ENCODE results near the gene SYNM.

The SYNM gene

GRCh38 chr15:99151156-99151555 lies 46.3 kb downstream of the SYNM start:
- TF ChIP-seq EZH2phosphoT487 (IDR thresholded peaks at IDR 0.05; ENCODE audit: low read length): no peak
- TF ChIP-seq, protein P1, sequence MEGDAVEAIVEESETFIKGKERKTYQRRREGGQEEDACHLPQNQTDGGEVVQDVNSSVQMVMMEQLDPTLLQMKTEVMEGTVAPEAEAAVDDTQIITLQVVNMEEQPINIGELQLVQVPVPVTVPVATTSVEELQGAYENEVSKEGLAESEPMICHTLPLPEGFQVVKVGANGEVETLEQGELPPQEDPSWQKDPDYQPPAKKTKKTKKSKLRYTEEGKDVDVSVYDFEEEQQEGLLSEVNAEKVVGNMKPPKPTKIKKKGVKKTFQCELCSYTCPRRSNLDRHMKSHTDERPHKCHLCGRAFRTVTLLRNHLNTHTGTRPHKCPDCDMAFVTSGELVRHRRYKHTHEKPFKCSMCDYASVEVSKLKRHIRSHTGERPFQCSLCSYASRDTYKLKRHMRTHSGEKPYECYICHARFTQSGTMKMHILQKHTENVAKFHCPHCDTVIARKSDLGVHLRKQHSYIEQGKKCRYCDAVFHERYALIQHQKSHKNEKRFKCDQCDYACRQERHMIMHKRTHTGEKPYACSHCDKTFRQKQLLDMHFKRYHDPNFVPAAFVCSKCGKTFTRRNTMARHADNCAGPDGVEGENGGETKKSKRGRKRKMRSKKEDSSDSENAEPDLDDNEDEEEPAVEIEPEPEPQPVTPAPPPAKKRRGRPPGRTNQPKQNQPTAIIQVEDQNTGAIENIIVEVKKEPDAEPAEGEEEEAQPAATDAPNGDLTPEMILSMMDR (IDR thresholded peaks at IDR 0.05; ENCODE audit: low read length): no peak
- TF ChIP-seq EZH2 (optimal IDR thresholded peaks at IDR 0.05; ENCODE audit: low read depth, low read length): no peak
- Histone ChIP-seq H3K4me2 (ENCODE audit: low read depth, low read length) (no peak overlapping the region), H3K9ac (ENCODE audit: low read length) (no peak overlapping the region), H3K27ac (ENCODE audit: low read length) (no peak overlapping the region), H3K4me1 (ENCODE audit: low read length) (peaks cover 28% of the 10 kb centered on the region), H3F3A (ENCODE audit: insufficient read depth, low read length) (peaks cover 14% of the 10 kb centered on the region), H3K79me2 (ENCODE audit: low read length) (no peaks in the 10 kb centered on the region), H3K36me3 (replicated peaks; ENCODE audit: insufficient read depth, low read length) (no peaks in the 10 kb centered on the region), H3K27me3 (replicated peaks; ENCODE audit: insufficient read depth, low read length) (no peaks in the 10 kb centered on the region), H3K9me3 (replicated peaks; ENCODE audit: insufficient read depth, low read length) (no peaks in the 10 kb centered on the region), H3K9me2 (replicated peaks; ENCODE audit: insufficient read depth, low read length) (no peaks in the 10 kb centered on the region), H3K4me3 (ENCODE audit: low read length) (no peak overlapping the region), H2AFZ (ENCODE audit: low read length) (no peak overlapping the region), H4K20me1 (ENCODE audit: insufficient read depth, low read length) (no peaks in the 10 kb centered on the region)
- DNase-seq: no peak

DNA sequence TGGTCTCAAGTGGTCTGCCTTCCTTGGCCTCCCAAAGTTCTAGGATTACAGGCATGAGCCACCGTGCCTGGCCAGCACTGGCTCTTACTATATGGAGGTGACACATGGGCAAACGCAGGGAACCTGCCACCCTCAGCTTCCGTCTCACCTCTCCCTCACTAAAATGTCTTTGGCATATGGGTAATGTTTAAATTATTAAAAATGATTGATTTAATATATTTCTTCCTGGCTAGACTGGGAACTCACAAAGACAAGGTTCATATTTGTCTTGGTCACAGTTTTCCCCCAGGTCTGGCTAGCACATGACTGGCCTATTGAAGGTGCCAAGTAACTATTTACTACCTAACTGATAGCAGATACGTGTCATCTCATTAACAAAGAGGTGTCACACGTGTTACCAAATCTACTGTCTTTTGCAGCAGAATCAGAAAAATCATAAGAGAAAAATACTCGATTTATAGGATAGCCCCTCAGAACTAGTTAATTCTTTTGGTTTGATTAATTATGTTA lies 48.2 kb downstream of the SYNM start:
- Histone ChIP-seq H3K79me2 (ENCODE audit: low read length) (no peaks in the 10 kb centered on the region), H3K9ac (ENCODE audit: low read length) (no peak overlapping the region), H3K4me2 (ENCODE audit: low read depth, low read length) (no peak overlapping the region), H3K27me3 (replicated peaks; ENCODE audit: insufficient read depth, low read length) (no peaks in the 10 kb centered on the region), H3K4me3 (ENCODE audit: low read length) (no peak overlapping the region), H3K27ac (ENCODE audit: low read length) (no peak overlapping the region), H3K4me1 (ENCODE audit: low read length) (peaks cover 28% of the 10 kb centered on the region), H3K9me2 (replicated peaks; ENCODE audit: insufficient read depth, low read length) (no peaks in the 10 kb centered on the region), H3K9me3 (replicated peaks; ENCODE audit: insufficient read depth, low read length) (no peaks in the 10 kb centered on the region), H4K20me1 (ENCODE audit: insufficient read depth, low read length) (no peaks in the 10 kb centered on the region), H3K36me3 (replicated peaks; ENCODE audit: insufficient read depth, low read length) (no peaks in the 10 kb centered on the region), H3F3A (ENCODE audit: insufficient read depth, low read length) (peaks cover 14% of the 10 kb centered on the region), H2AFZ (ENCODE audit: low read length) (no peak overlapping the region)
- no peak for TF ChIP-seq EZH2 (optimal IDR thresholded peaks at IDR 0.05; ENCODE audit: low read depth, low read length)
- TF ChIP-seq, protein P1 (IDR thresholded peaks at IDR 0.05; ENCODE audit: low read length): no peak
- TF ChIP-seq EZH2phosphoT487 (IDR thresholded peaks at IDR 0.05; ENCODE audit: low read length): no peak
- no peak for DNase-seq

DNA sequence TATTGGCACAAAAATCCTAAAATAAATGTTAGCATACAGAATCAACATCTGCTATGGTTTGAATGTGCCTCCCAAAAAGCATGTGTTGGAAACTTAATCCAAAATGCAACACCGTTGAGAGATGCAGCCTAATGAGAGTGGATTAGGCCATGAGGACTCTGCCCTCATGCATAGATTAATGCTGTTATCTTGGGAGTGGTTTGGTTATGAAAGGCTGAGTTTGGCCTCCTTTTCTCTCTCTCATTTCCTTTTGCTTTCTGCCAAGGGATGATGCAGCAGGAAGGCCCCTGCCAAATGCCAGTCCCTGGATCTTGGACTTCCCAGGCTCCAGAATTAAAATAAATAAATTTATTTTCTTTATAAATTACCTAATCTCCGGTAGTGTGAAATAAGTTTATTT lies 49.4 kb downstream of the SYNM start:
- TF ChIP-seq EZH2 (optimal IDR thresholded peaks at IDR 0.05; ENCODE audit: low read depth, low read length) (no peak), EZH2phosphoT487 (IDR thresholded peaks at IDR 0.05; ENCODE audit: low read length) (no peak)
- TF ChIP-seq, protein P1 (IDR thresholded peaks at IDR 0.05; ENCODE audit: low read length): no peak
- no peak overlapping the region for H3K9ac ChIP-seq (ENCODE audit: low read length)
- no peak overlapping the region for H2AFZ ChIP-seq (ENCODE audit: low read length)
- H3K27ac ChIP-seq (ENCODE audit: low read length): no peak overlapping the region
- H4K20me1 ChIP-seq (ENCODE audit: insufficient read depth, low read length): no peaks in the 10 kb centered on the region
- no peak for DNase-seq
- H3K4me2 ChIP-seq (ENCODE audit: low read depth, low read length): no peak overlapping the region
- peaks cover 3% of the 10 kb centered on the region; the same call in 1 of the 2 replicates for H3F3A ChIP-seq (ENCODE audit: insufficient read depth, low read length)
- no peaks in the 10 kb centered on the region for H3K9me2 ChIP-seq (replicated peaks; ENCODE audit: insufficient read depth, low read length)
- no peaks in the 10 kb centered on the region for H3K36me3 ChIP-seq (replicated peaks; ENCODE audit: insufficient read depth, low read length)
- H3K4me3 ChIP-seq (ENCODE audit: low read length): no peak overlapping the region
- no peaks in the 10 kb centered on the region for H3K9me3 ChIP-seq (replicated peaks; ENCODE audit: insufficient read depth, low read length)
- no peaks in the 10 kb centered on the region for H3K79me2 ChIP-seq (ENCODE audit: low read length)
- no peaks in the 10 kb centered on the region for H3K27me3 ChIP-seq (replicated peaks; ENCODE audit: insufficient read depth, low read length)
- H3K4me1 ChIP-seq (ENCODE audit: low read length): peaks cover 16% of the 10 kb centered on the region
